ENCODE measurements around the gene ESYT2. TPM values are rescaled to one million over a fixed set of nuclear protein-coding genes. Genes with fewer than 3 reads are reported as not detected.

ESYT2 gene
- polyA plus RNA-seq, 3 donors, result 14.0 to 24.1 (median 22.0) TPM

- no peaks in the 10 kb centered on the region for H4K20me1 ChIP-seq (ENCODE audit: insufficient read depth, low read length)
- H3K4me3 ChIP-seq (replicated peaks in 1 of 3; ENCODE audit: low read depth in 2 of 3, low read length in 3 of 3), result no peak overlapping the region
- H3K36me3 ChIP-seq (replicated peaks in 1 of 2; ENCODE audit: control insufficient read depth in 1 of 2, insufficient read depth in 2 of 2, low read length in 2 of 2), result peaks cover 8 to 22% of the 10 kb centered on the region in 2 donors
- no peaks in the 10 kb centered on the region for H3K9me3 Mint-ChIP-seq
- WGBS (ENCODE audit: insufficient coverage), result 97% methylated on average over 4 of the region's 16 CpGs
- no peak overlapping the region for H2AFZ ChIP-seq (ENCODE audit: insufficient read depth, low read depth, low read length, poor library complexity, severe bottlenecking)
- H3K4me3 Mint-ChIP-seq, result no peak overlapping the region
- no peaks in the 10 kb centered on the region for H3K27me3 ChIP-seq (ENCODE audit: control insufficient read depth in 2 of 2, insufficient read depth in 2 of 2, low read length in 2 of 2)
- DNase-seq, result no peak
- no peak overlapping the region for H3K9ac ChIP-seq (ENCODE audit: insufficient read depth, low read length, poor library complexity, severe bottlenecking)
- peaks cover 10 to 12% of the 10 kb centered on the region in 2 donors for H3K4me1 ChIP-seq (ENCODE audit: control insufficient read depth in 1 of 2, insufficient read depth in 2 of 2, low read length in 2 of 2)
- H3K27ac ChIP-seq (ENCODE audit: low read depth in 1 of 2, low read length in 2 of 2), result no peak overlapping the region
- peaks cover 14% of the 10 kb centered on the region for H3K4me1 Mint-ChIP-seq
- no peak overlapping the region for H3K4me2 ChIP-seq (replicated peaks; ENCODE audit: extremely low read depth, low read length, poor library complexity, severe bottlenecking)
- intact Hi-C loops (cut with micrococcal nuclease), result no loop called here
- no peaks in the 10 kb centered on the region for H3K79me2 ChIP-seq (ENCODE audit: insufficient read depth, low read length)
- peaks cover 1 to 3% (median 2%) of the 10 kb centered on the region in 3 donors for H3K27me3 Mint-ChIP-seq (ENCODE audit: low read depth in 3 of 3)
- H3K36me3 Mint-ChIP-seq, result peaks cover 12 to 20% of the 10 kb centered on the region in 2 donors
- H3K9me3 ChIP-seq (replicated peaks in 1 of 2; ENCODE audit: control insufficient read depth in 1 of 2, insufficient read depth in 1 of 2, low read length in 2 of 2), result no peaks in the 10 kb centered on the region
- H3K27ac Mint-ChIP-seq, result no peak overlapping the region
- TF ChIP-seq, protein P1, sequence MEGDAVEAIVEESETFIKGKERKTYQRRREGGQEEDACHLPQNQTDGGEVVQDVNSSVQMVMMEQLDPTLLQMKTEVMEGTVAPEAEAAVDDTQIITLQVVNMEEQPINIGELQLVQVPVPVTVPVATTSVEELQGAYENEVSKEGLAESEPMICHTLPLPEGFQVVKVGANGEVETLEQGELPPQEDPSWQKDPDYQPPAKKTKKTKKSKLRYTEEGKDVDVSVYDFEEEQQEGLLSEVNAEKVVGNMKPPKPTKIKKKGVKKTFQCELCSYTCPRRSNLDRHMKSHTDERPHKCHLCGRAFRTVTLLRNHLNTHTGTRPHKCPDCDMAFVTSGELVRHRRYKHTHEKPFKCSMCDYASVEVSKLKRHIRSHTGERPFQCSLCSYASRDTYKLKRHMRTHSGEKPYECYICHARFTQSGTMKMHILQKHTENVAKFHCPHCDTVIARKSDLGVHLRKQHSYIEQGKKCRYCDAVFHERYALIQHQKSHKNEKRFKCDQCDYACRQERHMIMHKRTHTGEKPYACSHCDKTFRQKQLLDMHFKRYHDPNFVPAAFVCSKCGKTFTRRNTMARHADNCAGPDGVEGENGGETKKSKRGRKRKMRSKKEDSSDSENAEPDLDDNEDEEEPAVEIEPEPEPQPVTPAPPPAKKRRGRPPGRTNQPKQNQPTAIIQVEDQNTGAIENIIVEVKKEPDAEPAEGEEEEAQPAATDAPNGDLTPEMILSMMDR (IDR thresholded peaks at IDR 0.05), result no peak
These were observed 100.2 kb downstream of the ESYT2 start for GRCh38 chr7:158728911-158729645.

DNA sequence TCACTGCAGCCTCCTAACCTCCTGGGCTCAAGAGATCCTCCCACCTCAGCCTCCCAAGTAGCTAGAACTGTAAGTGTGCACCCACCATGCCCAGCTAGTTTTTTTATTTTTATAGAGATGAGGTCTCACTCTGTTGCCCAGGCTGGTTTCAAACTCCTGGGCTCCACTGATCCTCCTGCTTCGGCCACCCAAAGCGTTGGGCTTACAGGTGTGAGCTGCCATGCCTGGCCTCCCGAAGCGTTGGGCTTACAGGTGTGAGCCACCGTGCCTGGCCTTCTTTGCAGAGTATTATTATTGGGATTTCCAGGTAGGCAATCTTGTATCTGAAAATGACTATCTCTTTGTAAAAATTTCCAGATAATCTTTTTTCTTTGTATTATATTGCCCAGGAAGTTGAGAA is 101.6 kb downstream of the ESYT2 start:
- Mint-ChIP-seq H3K9me3 (no peaks in the 10 kb centered on the region), H3K27me3 (ENCODE audit: low read depth in 3 of 3) (peaks cover 1 to 3% (median 2%) of the 10 kb centered on the region in 3 donors), H3K4me1 (peaks cover 14% of the 10 kb centered on the region), H3K4me3 (no peak overlapping the region), H3K36me3 (peaks cover 6 to 15% of the 10 kb centered on the region in 2 donors), H3K27ac (no peak overlapping the region)
- no peak overlapping the region for H3K9ac ChIP-seq (ENCODE audit: insufficient read depth, low read length, poor library complexity, severe bottlenecking)
- no peak overlapping the region for H3K4me2 ChIP-seq (replicated peaks; ENCODE audit: extremely low read depth, low read length, poor library complexity, severe bottlenecking)
- no peak for DNase-seq
- no peaks in the 10 kb centered on the region for H3K9me3 ChIP-seq (replicated peaks in 1 of 2; ENCODE audit: control insufficient read depth in 1 of 2, insufficient read depth in 1 of 2, low read length in 2 of 2)
- no peak overlapping the region for H3K4me3 ChIP-seq (replicated peaks in 1 of 3; ENCODE audit: low read depth in 2 of 3, low read length in 3 of 3)
- intact Hi-C loops (cut with micrococcal nuclease), result no loop called here
- H4K20me1 ChIP-seq (ENCODE audit: insufficient read depth, low read length), result no peaks in the 10 kb centered on the region
- H3K4me1 ChIP-seq (ENCODE audit: control insufficient read depth in 1 of 2, insufficient read depth in 2 of 2, low read length in 2 of 2), result peaks cover 10 to 12% of the 10 kb centered on the region in 2 donors
- TF ChIP-seq, protein P1 (IDR thresholded peaks at IDR 0.05), result no peak
- H3K79me2 ChIP-seq (ENCODE audit: insufficient read depth, low read length), result no peaks in the 10 kb centered on the region
- H3K36me3 ChIP-seq (replicated peaks in 1 of 2; ENCODE audit: control insufficient read depth in 1 of 2, insufficient read depth in 2 of 2, low read length in 2 of 2), result peaks cover 1 to 11% of the 10 kb centered on the region in 2 donors
- 100% methylated on average over 4 of the region's 5 CpGs for WGBS (ENCODE audit: insufficient coverage)
- H3K27me3 ChIP-seq (ENCODE audit: control insufficient read depth in 2 of 2, insufficient read depth in 2 of 2, low read length in 2 of 2), result no peaks in the 10 kb centered on the region
- no peak overlapping the region for H2AFZ ChIP-seq (ENCODE audit: insufficient read depth, low read depth, low read length, poor library complexity, severe bottlenecking)
- H3K27ac ChIP-seq (ENCODE audit: low read depth in 1 of 2, low read length in 2 of 2), result no peak overlapping the region

All from CD14-positive monocyte (primary cell).